GM19467 (cell line): ENCODE measurements around the gene C16orf54.
"Not testable (repeated sequence)": the region's sequence is repeated elsewhere in the genome, so short reads cannot be mapped to it uniquely, and the experiment has no call there.

Experiments used
- ATAC-seq: cut with Tn5 transposase; IDR thresholded peaks from one replicate; pipeline ENCODE4 v1.9.1; 2021; ENCODE audit warnings: mild to moderate bottlenecking, moderate library complexity; ENCODE audit not compliant: unreplicated experiment

Gene C16orf54

GRCh38 chr16:29710227-29711219, 35.3 kb downstream of the C16orf54 start:
- ATAC-seq: no peak

GRCh38 chr16:29709657-29710056, 36.1 kb downstream of the C16orf54 start:
- ATAC-seq: not testable (repeated sequence)

GRCh38 chr16:29708917-29709600, 36.7 kb downstream of the C16orf54 start:
- no peak for ATAC-seq

GRCh38 chr16:29707160-29707559, 38.6 kb downstream of the C16orf54 start:
- ATAC-seq: not testable (repeated sequence)

GRCh38 chr16:29705030-29705429, 40.8 kb downstream of the C16orf54 start:
- ATAC-seq: no peak

GRCh38 chr16:29702269-29702668, 43.5 kb downstream of the C16orf54 start:
- peak; percentile 40 for ATAC-seq

GRCh38 chr16:29701214-29701555, 44.6 kb downstream of the C16orf54 start:
- ATAC-seq: no peak

GRCh38 chr16:29700253-29700987, 45.4 kb downstream of the C16orf54 start:
- ATAC-seq: no peak

GRCh38 chr16:29699324-29700219, 46.2 kb downstream of the C16orf54 start:
- ATAC-seq: no peak

- no peak for ATAC-seq
Observed at GRCh38 chr16:29698484-29699323, 47.1 kb downstream of the C16orf54 start.

GRCh38 chr16:29698042-29698441, 47.7 kb downstream of the C16orf54 start:
- no peak for ATAC-seq

GRCh38 chr16:29697391-29697790, 48.4 kb downstream of the C16orf54 start:
- ATAC-seq: no peak

GRCh38 chr16:29696881-29697331, 48.9 kb downstream of the C16orf54 start:
- ATAC-seq: no peak

- not testable (repeated sequence) for ATAC-seq
Observed at GRCh38 chr16:29695675-29696074, 50.1 kb downstream of the C16orf54 start.

- no peak for ATAC-seq
Observed at GRCh38 chr16:29694384-29695195, 51.2 kb downstream of the C16orf54 start.

- not testable (repeated sequence) for ATAC-seq
Observed at GRCh38 chr16:29692606-29693005, 53.2 kb downstream of the C16orf54 start.
